ENCODE measurements around the gene MYH11. TPM values are rescaled to one million over a fixed set of nuclear protein-coding genes. Genes with fewer than 3 reads are reported as not detected.

The MYH11 gene
- total and polyA plus RNA-seq, 2 experiments from 2014 or later, result 1.6 to 5.9 TPM

DNA sequence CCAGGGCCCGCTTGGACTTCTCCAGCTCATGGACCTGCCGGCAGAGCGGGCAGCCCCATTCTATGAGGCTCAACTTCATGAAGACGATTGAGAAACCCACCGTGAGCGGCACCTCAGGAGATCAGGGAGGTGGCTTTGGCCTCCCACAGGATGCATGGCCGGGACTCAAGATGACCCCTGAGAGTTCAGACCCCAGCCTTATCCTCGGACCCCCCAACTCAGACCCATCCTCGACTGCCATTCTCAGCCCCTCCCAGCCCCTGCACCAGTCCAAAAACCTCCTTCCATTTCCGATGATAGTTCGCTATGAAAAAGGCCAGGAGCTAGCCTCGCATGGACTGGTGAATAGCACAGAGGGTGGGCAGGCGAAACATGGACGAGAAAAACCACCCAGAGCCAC, 135.8 kb downstream of the MYH11 start (continued):
- TF ChIP-seq POLR2AphosphoS5 (IDR thresholded peaks at IDR 0.05; ENCODE audit: low read depth) (no peak), EZH2 (IDR thresholded peaks at IDR 0.05; ENCODE audit: low read depth, unreplicated experiment) (no peak), ZNF114 (CRISPR knock-in tag; IDR thresholded peaks at IDR 0.05) (no peak), CREB1 (CRISPR knock-in tag; IDR thresholded peaks at IDR 0.05; ENCODE audit: low read depth) (no peak), NANOG (IDR thresholded peaks at IDR 0.05; ENCODE audit: borderline replicate concordance) (no peak), ZNF331 (CRISPR knock-in tag; IDR thresholded peaks at IDR 0.05; ENCODE audit: low read depth) (no peak)
- TF ChIP-seq, protein P1, sequence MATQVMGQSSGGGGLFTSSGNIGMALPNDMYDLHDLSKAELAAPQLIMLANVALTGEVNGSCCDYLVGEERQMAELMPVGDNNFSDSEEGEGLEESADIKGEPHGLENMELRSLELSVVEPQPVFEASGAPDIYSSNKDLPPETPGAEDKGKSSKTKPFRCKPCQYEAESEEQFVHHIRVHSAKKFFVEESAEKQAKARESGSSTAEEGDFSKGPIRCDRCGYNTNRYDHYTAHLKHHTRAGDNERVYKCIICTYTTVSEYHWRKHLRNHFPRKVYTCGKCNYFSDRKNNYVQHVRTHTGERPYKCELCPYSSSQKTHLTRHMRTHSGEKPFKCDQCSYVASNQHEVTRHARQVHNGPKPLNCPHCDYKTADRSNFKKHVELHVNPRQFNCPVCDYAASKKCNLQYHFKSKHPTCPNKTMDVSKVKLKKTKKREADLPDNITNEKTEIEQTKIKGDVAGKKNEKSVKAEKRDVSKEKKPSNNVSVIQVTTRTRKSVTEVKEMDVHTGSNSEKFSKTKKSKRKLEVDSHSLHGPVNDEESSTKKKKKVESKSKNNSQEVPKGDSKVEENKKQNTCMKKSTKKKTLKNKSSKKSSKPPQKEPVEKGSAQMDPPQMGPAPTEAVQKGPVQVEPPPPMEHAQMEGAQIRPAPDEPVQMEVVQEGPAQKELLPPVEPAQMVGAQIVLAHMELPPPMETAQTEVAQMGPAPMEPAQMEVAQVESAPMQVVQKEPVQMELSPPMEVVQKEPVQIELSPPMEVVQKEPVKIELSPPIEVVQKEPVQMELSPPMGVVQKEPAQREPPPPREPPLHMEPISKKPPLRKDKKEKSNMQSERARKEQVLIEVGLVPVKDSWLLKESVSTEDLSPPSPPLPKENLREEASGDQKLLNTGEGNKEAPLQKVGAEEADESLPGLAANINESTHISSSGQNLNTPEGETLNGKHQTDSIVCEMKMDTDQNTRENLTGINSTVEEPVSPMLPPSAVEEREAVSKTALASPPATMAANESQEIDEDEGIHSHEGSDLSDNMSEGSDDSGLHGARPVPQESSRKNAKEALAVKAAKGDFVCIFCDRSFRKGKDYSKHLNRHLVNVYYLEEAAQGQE (IDR thresholded peaks at IDR 0.05; ENCODE audit: unreplicated experiment), result no peak
- TF ChIP-seq, protein P2, sequence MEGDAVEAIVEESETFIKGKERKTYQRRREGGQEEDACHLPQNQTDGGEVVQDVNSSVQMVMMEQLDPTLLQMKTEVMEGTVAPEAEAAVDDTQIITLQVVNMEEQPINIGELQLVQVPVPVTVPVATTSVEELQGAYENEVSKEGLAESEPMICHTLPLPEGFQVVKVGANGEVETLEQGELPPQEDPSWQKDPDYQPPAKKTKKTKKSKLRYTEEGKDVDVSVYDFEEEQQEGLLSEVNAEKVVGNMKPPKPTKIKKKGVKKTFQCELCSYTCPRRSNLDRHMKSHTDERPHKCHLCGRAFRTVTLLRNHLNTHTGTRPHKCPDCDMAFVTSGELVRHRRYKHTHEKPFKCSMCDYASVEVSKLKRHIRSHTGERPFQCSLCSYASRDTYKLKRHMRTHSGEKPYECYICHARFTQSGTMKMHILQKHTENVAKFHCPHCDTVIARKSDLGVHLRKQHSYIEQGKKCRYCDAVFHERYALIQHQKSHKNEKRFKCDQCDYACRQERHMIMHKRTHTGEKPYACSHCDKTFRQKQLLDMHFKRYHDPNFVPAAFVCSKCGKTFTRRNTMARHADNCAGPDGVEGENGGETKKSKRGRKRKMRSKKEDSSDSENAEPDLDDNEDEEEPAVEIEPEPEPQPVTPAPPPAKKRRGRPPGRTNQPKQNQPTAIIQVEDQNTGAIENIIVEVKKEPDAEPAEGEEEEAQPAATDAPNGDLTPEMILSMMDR (conservative IDR thresholded peaks at IDR 0.05; ENCODE audit: low read depth in 2 of 2), result no peak
- TF ChIP-seq, protein P3, sequence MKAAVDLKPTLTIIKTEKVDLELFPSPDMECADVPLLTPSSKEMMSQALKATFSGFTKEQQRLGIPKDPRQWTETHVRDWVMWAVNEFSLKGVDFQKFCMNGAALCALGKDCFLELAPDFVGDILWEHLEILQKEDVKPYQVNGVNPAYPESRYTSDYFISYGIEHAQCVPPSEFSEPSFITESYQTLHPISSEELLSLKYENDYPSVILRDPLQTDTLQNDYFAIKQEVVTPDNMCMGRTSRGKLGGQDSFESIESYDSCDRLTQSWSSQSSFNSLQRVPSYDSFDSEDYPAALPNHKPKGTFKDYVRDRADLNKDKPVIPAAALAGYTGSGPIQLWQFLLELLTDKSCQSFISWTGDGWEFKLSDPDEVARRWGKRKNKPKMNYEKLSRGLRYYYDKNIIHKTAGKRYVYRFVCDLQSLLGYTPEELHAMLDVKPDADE (IDR thresholded peaks at IDR 0.05), result no peak

DNA sequence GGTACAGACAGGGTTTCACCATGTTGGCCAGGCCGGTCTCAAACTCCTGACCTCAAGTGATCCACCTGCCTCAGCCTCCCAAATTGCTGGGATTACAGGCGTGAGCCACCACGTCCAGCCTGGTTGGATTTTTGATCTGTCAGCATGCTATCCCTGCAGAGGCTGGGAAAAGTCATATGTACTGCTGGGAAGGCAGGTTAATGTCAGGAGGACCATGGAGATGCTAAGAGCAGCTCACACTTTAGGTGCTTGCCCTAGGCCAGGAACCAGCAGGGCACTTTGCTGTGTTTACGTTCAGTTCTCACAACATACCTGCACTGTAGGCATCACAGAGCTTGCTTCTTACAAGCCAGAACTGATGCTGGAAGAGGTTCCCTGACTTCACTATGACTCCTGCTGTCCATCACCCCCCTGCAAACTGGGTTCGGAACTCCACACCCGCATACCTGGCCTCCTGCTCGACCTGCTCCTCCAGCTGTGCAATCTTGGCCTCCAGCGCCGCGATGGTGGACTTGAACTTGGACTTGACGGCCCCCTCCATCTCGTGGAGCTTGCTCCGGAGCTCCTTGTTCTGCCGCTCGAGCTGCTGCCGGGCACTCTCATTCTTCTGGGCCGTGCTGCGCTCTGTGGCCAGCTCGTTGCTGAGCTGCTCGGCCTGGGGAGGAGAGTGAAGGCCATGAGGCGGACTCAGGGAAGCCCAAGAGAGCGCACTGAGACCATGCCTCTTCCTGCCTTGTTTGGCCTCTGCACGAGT, 140.0 kb downstream of the MYH11 start:
- no peaks in the 10 kb centered on the region for H3K4me1 ChIP-seq (ENCODE audit: insufficient read depth)
- no peak overlapping the region for H3K4me3 Mint-ChIP-seq
- DNase-seq (ENCODE audit: low spot score) (no peak), ATAC-seq (no peak)
- H3K27ac Mint-ChIP-seq, result no peak overlapping the region
- no peaks in the 10 kb centered on the region for H3K27me3 ChIP-seq (ENCODE audit: insufficient read depth)
- no peak overlapping the region for H2AFZ ChIP-seq
- H4K20me1 ChIP-seq (replicated peaks; ENCODE audit: insufficient read depth), result no peaks in the 10 kb centered on the region
- H3K79me2 ChIP-seq (replicated peaks; ENCODE audit: insufficient read depth), result no peaks in the 10 kb centered on the region
- no peak overlapping the region for H3K27ac ChIP-seq (ENCODE audit: low read depth)
- H3K9me2 ChIP-seq (ENCODE audit: insufficient read depth), result no peaks in the 10 kb centered on the region
- no peaks in the 10 kb centered on the region for H3F3A ChIP-seq (replicated peaks; ENCODE audit: low read depth)
- no peak overlapping the region for H3K4me2 ChIP-seq
- TF ChIP-seq ZNF114 (CRISPR knock-in tag; IDR thresholded peaks at IDR 0.05), result no peak
- TF ChIP-seq, protein P3 (IDR thresholded peaks at IDR 0.05), result no peak
- no peak for TF ChIP-seq JUNB (IDR thresholded peaks at IDR 0.05; ENCODE audit: unreplicated experiment)
- no peak for TF ChIP-seq EZH2 (IDR thresholded peaks at IDR 0.05; ENCODE audit: low read depth, unreplicated experiment)
- no peak for TF ChIP-seq EZH2phosphoT487 (IDR thresholded peaks at IDR 0.05; ENCODE audit: unreplicated experiment)
- no peak for TF ChIP-seq CREB1 (CRISPR knock-in tag; IDR thresholded peaks at IDR 0.05; ENCODE audit: low read depth)
- TF ChIP-seq ZNF331 (CRISPR knock-in tag; IDR thresholded peaks at IDR 0.05; ENCODE audit: low read depth), result no peak
- 0 out of 3 replicates have a peak, but pooled peaks cover 4% of the 10 kb centered on the region for H3K9me3 Mint-ChIP-seq
- peaks cover 4% of the 10 kb centered on the region for H3K27me3 Mint-ChIP-seq (ENCODE audit: insufficient read depth, low read depth, poor library complexity)
- no peaks in the 10 kb centered on the region for H3K36me3 ChIP-seq (ENCODE audit: insufficient read depth)
- H3K4me1 Mint-ChIP-seq, result peaks cover 14% of the 10 kb centered on the region
- no peaks in the 10 kb centered on the region; the same call in 2 of the 3 replicates for H3K36me3 Mint-ChIP-seq (ENCODE audit: low read depth)
- H3K4me3 ChIP-seq, result no peak overlapping the region
